ENCODE results near the gene TSC2.
"Not testable (repeated sequence)": the region's sequence is repeated elsewhere in the genome, so short reads cannot be mapped to it uniquely, and the experiment has no call there.

- TF ChIP-seq CTCF (conservative IDR thresholded peaks at IDR 0.05); ZFX (IDR thresholded peaks at IDR 0.05): not testable (repeated sequence)
These were observed 69.6 kb downstream of the TSC2 start for GRCh38 chr16:2117341-2117740.
